ENCODE results near the gene ITPR2.
A peak's percentile ranks its signal among the peaks of the same experiment; 100 is the strongest.
"Not testable (repeated sequence)": the region's sequence is repeated elsewhere in the genome, so short reads cannot be mapped to it uniquely, and the experiment has no call there.

ITPR2 gene

DNA sequence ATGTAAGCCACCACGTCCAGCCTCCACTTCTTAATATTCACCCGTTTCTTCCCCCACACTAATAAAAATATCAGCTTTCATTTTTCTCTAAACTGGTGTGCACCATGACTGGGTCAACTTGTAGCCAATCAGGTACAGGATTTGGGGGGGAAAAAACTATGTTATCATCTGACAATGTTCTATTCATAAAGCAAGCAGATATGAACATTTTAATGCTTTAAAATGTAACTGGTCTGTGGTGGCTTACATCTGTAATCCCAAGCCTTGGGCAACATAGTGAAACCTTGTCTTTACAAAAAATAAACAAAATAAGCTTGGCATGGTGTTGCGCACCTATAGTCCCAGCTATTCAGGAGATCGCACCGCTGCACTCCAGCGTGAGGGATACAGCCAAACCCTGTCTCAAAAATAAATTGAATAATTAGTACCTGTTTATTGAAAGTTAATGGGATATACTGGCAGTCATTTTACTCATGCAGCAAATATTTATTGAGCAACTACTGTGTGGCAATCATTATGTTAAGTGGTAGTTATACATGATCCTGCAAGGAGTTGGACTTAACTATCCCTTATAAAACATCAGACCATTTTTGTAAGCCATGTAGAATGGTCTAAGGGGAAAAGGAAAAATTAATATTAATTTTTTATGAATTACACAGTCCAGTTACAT, 15.3 kb upstream of the ITPR2 start:
- DNase-seq = no peak

DNA sequence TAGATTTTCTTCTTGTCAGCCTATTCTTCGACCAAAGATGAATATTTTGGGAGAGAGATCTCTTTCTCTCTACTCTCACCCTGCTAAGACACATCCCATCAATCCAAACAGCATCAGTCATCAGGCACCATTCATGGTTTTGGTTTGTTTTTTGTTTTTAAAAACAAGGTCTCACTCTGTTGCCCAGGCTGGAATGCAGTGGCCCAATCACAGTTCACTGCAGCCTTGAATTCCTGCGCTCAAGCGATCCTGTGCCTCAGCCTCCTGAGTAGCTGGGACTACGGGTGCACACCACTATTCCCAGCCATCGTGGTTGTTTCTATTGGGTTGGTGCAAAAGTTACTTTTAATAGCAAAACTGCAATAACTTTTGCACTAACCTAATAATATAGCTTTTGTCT, 14.4 kb upstream of the ITPR2 start:
- no peak for DNase-seq

- no peak for DNase-seq
Measured at GRCh38 chr12:26846416-26846815, 13.4 kb upstream of the ITPR2 start.

- no peak for DNase-seq
Measured at GRCh38 chr12:26845984-26846383, 13.0 kb upstream of the ITPR2 start.

- DNase-seq = peak; percentile 3 to 32 (median 3)
Measured at GRCh38 chr12:26845057-26845666, 12.2 kb upstream of the ITPR2 start.

GRCh38 chr12:26843311-26843710, 10.3 kb upstream of the ITPR2 start:
- no peak for DNase-seq

DNA sequence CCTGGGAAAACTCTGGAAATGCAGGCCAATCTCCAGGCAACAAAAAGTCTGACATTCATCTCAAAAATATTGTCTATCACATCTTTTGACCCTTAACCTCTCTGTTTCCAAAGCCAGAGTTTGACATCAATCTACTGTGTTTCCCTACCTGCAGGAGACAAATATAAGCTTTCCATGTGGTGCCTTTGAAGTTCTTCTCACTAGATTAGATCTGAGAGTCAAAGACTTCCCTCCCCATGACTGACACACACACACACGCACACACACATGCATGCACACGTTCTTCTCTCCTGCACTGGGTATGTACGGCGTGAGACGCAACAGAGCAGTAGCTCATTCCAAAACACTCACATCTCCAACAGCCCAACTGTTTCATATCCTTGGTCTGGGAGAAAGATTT, 8.1 kb upstream of the ITPR2 start:
- DNase-seq = no peak

DNA sequence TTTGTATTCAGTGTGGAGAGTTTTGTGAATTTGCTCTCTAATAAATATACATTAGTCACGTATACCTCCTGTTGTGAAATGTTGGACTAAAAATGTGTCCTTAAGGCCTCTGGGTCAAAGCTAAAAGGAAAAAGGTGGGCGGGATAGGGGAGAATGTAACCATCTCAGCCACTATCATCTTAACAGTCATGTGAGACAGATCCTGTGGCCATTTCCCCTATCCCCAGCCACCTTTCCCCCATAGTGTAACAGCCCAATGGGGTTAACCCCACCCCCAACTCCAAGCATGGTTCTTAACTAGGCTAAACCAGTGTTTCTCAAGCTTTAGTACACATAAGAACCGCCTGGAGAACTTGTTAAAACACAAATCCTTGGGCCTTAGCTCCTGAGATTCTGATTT, 6.5 kb upstream of the ITPR2 start:
- no peak for DNase-seq

GRCh38 chr12:26838888-26839416, 6.0 kb upstream of the ITPR2 start:
- no peak for DNase-seq

DNA sequence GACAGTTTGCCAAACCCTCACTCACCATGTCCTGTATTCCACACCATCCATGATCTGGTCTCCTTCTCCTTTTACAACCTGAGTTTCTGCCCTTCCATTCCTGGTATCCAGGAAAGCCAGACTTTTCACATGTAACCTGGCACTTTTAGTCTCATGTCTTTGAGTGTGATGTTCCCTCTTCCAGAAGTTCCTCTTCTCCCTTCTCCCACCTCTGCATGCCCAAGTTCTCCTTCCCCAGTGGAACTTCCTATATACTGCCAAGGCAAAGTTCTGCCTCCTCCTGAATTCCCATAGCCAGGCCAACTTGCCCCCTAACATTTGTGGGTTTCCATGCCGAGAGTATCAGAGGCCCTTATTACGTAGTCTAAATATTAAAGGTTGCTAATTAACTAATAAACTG, 3.2 kb upstream of the ITPR2 start:
- no peak for DNase-seq

DNA sequence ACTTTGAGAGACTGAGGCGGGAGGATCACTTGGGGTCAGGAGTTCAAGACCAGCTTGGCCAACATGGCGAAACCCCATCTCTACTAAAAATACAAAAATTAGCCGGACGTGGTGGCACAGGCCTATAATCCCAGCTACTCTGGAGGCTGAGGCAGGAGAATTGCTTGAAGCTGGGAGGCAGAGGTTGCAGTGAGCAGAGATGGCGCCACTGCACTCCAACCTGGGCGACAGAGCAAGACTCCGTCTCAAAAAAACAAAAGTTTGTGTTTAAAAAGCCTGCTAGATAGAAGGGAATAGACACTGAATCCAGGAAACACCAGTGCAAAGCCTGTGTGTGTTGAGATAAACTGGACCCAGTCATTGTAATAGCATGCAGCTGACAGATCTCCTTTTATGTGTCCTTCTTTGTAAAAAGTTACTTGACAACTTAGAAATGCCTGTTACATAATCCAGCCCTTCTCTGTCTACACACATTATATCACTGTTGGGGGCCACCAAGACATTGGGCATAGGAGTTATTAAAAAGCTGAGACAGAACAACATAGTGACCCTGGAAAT, 1.6 kb upstream of the ITPR2 start:
- DNase-seq = not testable (repeated sequence)

- DNase-seq = peak; percentile 40 to 79 (median 61)
Measured at GRCh38 chr12:26833743-26834490, 923 bp upstream of the ITPR2 start.

GRCh38 chr12:26831951-26832821, 808 bp downstream of the ITPR2 start:
- peak; percentile 26 to 83 (median 81) for DNase-seq

DNA sequence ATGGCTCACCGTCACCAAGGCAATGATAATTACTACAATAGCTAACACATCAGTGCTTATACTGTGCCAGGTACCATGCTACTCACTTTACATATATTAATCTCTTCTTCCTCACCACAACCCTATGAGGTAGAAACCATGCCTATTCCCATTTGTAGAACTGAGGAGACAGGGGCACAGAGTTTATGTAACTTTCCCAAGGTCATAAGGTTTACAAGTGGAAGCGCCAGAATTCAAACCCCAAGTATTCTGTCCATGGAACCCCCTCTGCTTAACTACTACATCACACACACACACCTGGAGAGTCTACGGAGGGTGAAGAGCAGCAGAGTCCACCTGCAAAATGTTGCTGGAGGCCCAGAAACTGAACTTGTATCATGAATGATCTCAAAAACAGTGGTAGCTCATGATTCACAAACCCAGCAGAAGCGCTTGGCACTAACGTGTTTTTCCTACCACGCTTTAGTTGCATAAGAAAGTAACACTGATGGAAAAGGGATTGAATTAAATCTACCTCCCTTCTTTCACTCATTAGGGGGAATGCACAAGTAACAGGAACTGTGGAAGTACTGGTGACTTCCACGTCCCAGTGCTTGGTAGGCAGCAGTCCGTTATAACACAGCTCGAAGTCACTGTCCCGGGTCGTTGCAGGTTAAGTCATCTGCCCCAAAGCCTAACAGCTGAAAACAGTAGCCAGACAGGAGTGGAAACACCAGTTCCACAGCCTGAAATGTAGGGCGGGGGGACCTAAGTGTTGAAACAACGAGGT, 2.0 kb downstream of the ITPR2 start:
- DNase-seq = no peak

GRCh38 chr12:26830363-26830762, 2.6 kb downstream of the ITPR2 start:
- DNase-seq = no peak

- no peak for DNase-seq
Measured at GRCh38 chr12:26828280-26829073, 4.5 kb downstream of the ITPR2 start.

- no peak for DNase-seq
Measured at GRCh38 chr12:26826437-26826836, 6.6 kb downstream of the ITPR2 start.

GRCh38 chr12:26825459-26826016, 7.5 kb downstream of the ITPR2 start:
- no peak for DNase-seq

DNA sequence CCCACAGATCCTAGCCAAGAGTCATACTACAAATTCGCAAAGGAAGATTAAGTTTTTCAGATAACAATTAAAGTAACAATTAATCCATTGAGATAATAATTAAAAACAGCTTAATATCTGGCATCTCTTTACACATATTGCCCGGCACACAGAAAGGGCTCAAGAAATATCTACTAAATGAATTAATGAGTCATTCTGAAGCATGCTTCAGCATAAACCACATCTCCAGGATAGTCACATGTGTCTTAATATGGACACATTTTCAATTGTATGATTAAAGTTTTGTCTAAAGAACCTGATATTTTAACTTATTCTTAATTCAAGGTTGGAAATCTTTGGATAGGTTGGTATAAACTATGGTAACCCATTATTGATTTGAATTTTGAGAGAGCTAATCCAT, 9.6 kb downstream of the ITPR2 start:
- no peak for DNase-seq

DNA sequence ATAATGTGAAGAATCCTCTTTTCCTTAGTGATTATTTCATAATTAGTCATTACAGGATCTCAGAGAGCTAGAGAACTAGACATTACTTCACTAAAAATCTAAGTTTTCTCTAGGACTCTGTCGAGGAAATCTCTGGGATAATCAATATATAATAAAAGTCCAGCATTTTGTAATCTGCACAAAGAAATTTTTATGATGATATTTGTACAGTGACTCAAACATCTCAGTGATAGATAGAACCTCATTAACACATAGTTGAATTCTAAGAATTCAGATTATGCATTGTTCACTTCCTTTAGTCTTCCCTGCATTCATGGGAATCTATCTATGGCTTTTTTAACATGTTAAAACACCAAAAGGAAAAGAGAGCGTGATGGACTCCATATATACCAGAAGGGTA, 11.0 kb downstream of the ITPR2 start:
- DNase-seq = no peak

Measured in NCI-H1417 (cell line).